Measurements from ENCODE around the gene TMEM18.

GRCh38 chr2:674321-674985, 2.8 kb downstream of the TMEM18 start:
- TF ChIP-seq CTCF (IDR thresholded peaks at IDR 0.05) (no peak), POLR2A (IDR thresholded peaks at IDR 0.05) (no peak)
